ENCODE results near the gene PKP1.

PKP1 gene

DNA sequence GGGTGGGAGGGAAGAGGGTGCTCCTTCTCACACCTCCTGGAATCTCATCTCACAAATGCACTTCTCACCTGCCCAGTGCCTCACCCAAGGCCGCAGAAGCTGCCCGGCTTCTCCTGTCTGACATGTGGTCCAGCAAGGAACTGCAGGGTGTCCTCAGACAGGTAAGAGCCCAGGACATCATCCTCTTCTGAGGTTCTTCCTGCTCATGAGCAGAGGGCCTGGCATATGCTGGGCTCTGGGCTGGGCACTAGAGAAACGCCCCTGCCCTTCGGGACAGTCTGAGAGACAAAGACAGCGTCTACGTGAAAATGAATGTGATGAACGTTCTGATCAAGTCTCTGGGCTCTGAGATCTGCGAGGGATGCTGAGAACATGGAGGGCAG lies 42.4 kb downstream of the PKP1 start:
- in situ Hi-C loops (cut with MboI; ENCODE audit: low sequenced_read_pairs): no loop called here

- in situ Hi-C loops (cut with MboI; ENCODE audit: low sequenced_read_pairs): no loop called here
Observed at GRCh38 chr1:201326710-201327109, 43.4 kb downstream of the PKP1 start.

GRCh38 chr1:201327687-201328240 lies 44.5 kb downstream of the PKP1 start:
- in situ Hi-C loops (cut with MboI; ENCODE audit: low sequenced_read_pairs): no loop called here

GRCh38 chr1:201328576-201328975 lies 45.3 kb downstream of the PKP1 start:
- in situ Hi-C loops (cut with MboI; ENCODE audit: low sequenced_read_pairs): no loop called here

GRCh38 chr1:201329286-201329685 lies 46.0 kb downstream of the PKP1 start:
- in situ Hi-C loops (cut with MboI; ENCODE audit: low sequenced_read_pairs): no loop called here

DNA sequence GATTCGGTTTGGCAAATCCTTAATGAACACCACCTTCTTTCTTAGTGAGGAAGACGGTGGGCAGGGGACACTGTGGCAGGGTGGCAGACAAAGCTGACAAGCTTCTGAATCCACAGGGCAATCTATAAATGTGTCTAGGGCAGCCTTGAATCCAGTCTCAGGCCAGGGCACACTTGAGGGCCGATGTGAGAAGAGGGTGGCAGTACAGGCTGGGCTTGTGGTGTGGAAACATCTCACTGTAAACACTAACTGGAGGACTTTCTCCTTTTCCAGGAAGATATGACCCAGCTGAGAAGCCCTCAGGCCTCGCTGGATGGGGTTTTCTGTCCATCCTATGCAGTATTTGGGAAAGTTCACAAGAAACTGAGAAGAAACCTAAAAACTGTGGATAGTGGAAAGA lies 46.5 kb downstream of the PKP1 start:
- in situ Hi-C loops (cut with MboI; ENCODE audit: low sequenced_read_pairs): no loop called here

- in situ Hi-C loops (cut with MboI; ENCODE audit: low sequenced_read_pairs): no loop called here
Observed at GRCh38 chr1:201330541-201330940, 47.2 kb downstream of the PKP1 start.

- in situ Hi-C loops (cut with MboI; ENCODE audit: low sequenced_read_pairs): no loop called here
Observed at GRCh38 chr1:201331166-201331565, 47.9 kb downstream of the PKP1 start.

GRCh38 chr1:201332021-201332420 lies 48.7 kb downstream of the PKP1 start:
- in situ Hi-C loops (cut with MboI; ENCODE audit: low sequenced_read_pairs): no loop called here

GRCh38 chr1:201332616-201333335 lies 49.5 kb downstream of the PKP1 start:
- in situ Hi-C loops (cut with MboI; ENCODE audit: low sequenced_read_pairs): no loop called here

DNA sequence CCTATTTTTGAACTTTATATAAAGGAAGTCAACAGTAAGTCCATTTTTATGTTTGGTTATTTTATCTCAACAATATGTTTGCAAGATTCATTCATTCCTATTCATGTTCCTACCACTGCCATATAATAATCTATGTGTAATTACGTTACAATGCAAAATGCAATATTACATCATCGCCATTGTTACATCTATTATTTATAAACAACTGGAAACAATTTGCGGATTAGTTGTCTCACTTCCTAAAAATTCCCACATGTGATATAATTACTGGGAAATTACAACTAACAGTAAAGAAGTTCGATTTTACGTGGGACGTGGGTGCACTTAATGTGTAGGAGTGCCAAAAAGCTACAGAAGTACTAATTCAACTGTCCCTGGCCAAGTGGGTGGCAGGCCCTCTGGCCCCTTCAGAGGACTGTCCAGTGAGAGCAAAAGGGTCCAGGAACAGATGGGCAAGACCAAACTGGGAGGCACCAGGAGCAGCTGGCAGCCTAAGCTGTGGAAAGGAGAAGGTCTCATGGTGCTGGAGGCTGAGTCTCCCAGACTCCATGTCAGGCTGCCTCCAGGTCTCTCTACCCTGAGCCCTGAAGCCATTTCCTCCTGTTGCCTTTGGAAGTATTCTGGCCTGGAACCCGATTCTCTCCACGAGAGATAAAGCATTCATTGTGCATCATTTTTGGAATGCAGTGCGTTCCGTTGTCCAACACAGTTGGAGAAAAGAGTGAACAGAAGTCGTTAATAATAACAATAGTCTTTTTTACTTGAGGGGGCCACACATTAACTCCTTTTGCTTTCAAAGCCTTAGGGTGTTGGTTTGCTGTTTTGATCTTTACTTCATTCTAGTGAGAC lies 51.2 kb downstream of the PKP1 start:
- in situ Hi-C loops (cut with MboI; ENCODE audit: low sequenced_read_pairs): no loop called here

GRCh38 chr1:201335174-201335870 lies 52.0 kb downstream of the PKP1 start:
- in situ Hi-C loops (cut with MboI; ENCODE audit: low sequenced_read_pairs): no loop called here

DNA sequence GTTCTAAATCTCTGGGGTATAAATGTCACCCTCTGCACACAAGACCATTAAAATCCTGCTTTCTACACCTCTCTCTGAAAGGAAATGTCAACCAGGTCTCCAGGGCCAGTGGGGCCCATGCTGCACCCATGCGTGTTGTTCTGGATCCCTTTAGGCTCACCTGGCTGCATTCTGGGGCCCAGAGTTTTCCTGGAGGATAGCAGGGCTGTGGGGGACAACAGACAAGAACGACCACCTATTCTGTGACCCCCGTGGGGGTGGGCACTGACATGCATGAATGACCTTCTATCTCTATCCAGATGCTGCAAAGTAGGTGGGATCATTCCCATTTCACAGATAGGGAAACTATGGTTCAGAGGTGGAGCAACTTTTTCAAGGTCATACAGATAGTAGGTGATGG lies 52.6 kb downstream of the PKP1 start:
- in situ Hi-C loops (cut with MboI; ENCODE audit: low sequenced_read_pairs): no loop called here

DNA sequence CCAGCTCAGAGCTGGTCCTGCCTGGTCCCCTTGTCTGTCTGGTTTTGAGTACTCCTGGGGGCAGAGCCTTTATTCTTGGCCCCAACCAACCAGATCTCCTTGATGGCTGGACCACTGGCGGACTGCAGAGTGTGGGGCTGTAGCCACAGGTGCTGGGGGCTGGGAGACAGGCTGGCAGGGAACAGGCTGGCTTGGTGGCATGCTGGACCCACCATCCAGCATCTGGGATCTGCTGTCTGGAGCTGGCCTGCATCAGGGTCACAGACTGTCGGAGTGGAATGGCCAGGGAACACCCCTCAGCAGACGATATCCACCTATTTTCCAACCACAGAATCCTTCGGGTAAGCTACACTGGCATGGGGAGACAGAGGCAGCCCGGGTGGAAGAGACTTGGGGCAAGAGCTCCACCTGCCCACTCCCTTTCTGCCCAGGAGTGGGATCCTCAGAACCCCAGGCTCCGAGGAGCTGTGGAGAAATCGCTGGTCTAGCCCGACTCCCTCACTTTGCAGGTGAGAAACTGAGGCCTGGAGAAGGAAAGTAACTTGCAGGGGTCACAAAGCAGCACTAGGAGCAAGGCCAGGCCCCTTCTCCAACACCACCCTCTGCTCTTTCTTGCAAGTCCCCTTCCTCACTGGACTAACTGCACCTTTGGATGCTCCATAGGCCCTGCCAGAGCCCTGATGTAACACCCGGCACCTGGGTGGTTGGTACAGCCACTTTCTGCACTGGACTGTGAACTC lies 53.6 kb downstream of the PKP1 start:
- in situ Hi-C loops (cut with MboI; ENCODE audit: low sequenced_read_pairs): no loop called here

- in situ Hi-C loops (cut with MboI; ENCODE audit: low sequenced_read_pairs): no loop called here
Observed at GRCh38 chr1:201341377-201341776, 58.1 kb downstream of the PKP1 start.

DNA sequence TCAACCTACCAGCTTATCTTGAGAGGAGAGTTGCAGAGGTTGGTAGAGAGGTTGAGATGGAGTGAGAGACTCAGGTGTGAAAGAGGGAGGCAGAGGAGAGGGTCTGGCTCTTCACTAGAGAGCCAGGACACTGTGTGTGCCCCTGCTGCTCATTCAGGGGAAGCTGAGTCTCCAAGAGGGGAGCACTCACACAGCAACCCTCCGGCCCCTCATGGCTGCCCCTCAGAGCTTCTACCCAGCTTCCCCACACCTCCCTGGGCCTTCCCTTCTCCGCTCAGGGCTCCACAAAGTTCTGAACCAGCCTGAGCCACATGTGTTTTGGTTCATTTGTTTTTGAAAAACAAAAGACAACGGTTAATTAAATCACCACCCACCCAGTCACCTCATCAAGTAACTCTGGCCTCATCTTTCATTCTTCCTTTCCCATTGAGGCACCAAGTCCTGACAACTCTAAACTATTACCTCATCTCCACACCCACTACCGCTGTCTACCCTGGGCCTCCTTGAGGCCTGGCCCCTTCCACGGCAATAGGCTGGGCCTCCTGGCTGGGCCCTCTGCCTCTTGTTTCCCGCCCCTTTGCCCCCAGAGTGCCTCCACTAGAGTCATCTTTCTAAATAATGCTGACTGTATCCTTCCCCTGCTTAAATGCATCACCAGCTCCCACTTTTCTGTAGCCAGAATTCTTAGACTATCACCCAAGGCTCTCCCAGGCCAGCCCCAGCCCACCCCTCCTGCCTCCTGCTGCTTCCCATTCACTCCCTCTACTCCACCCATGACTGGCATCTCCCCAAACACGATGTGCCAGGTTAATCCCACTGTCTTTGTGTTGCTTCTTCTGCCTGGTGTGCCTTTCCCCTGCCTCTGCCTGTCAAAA lies 61.1 kb downstream of the PKP1 start:
- in situ Hi-C loops (cut with MboI; ENCODE audit: low sequenced_read_pairs): no loop called here

DNA sequence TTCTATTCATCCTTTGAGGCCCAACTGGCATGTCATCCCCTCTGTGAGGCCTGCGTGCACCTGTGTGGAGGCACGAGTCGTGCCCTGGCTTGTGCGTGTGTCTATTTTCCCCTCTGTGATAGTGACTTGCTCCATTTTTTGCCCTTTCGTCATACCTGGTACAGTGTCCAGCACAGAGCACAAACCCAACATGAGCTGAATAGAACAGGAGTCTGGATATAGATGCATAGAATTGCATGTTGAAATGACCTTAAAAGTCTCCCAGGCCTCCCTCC lies 61.7 kb downstream of the PKP1 start:
- in situ Hi-C loops (cut with MboI; ENCODE audit: low sequenced_read_pairs): no loop called here

- in situ Hi-C loops (cut with MboI; ENCODE audit: low sequenced_read_pairs): no loop called here
Observed at GRCh38 chr1:201346337-201346939, 63.1 kb downstream of the PKP1 start.

DNA sequence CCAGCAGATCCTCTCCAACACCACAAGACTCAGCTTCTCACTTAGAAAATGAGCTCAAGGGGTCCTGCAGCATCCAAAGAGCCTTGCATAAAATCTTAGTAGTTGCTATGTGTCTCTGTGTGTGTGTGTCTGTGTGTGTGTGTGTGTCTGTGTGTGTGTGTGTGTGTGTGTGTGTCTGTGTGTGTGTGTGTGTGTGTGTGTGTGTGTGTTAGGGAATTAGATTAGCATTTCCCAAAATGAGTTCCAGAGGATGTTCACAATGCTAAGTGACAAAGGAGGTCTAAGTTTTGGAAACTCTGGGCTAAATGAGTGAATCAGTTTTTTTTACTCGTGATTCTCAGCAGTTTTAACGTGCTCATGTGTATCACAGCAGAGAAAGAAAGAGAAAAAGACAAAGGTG lies 63.7 kb downstream of the PKP1 start:
- in situ Hi-C loops (cut with MboI; ENCODE audit: low sequenced_read_pairs): no loop called here

Data from HL-60/S4 (cell line).